Left lobe of liver (tissue), 2 donors: ENCODE measurements around the gene TBR1. TPM values are rescaled to one million over a fixed set of nuclear protein-coding genes. Genes with fewer than 3 reads are reported as not detected.
A peak's percentile ranks its signal among the peaks of the same experiment; 100 is the strongest.

Source experiments
- ATAC-seq: fragments of 200-7000 bp; cut with Tn5 transposase; one replicate; pipeline ENCODE4 v1.9.1; 2020; ENCODE audit warnings: mild to moderate bottlenecking, moderate library complexity
- DNase-seq: peaks from one replicate; pipeline ENCODE4 v3.0.0-alpha.2; 2020; ENCODE audit warnings: low spot score
- total RNA-seq: library from RNA; stranded (reverse); gene quantifications from one replicate; pipeline ENCODE4 v1.2.1, GENCODE V29; 2021
- donor health status: DM: no; HTN: no; CAD: no; lungs with moderate emphysema.
- donor health status: DM: no; HTN: yes; CAD: no.

TBR1 gene
- total RNA-seq, 1 donor from 2014 or later: not detected

DNA sequence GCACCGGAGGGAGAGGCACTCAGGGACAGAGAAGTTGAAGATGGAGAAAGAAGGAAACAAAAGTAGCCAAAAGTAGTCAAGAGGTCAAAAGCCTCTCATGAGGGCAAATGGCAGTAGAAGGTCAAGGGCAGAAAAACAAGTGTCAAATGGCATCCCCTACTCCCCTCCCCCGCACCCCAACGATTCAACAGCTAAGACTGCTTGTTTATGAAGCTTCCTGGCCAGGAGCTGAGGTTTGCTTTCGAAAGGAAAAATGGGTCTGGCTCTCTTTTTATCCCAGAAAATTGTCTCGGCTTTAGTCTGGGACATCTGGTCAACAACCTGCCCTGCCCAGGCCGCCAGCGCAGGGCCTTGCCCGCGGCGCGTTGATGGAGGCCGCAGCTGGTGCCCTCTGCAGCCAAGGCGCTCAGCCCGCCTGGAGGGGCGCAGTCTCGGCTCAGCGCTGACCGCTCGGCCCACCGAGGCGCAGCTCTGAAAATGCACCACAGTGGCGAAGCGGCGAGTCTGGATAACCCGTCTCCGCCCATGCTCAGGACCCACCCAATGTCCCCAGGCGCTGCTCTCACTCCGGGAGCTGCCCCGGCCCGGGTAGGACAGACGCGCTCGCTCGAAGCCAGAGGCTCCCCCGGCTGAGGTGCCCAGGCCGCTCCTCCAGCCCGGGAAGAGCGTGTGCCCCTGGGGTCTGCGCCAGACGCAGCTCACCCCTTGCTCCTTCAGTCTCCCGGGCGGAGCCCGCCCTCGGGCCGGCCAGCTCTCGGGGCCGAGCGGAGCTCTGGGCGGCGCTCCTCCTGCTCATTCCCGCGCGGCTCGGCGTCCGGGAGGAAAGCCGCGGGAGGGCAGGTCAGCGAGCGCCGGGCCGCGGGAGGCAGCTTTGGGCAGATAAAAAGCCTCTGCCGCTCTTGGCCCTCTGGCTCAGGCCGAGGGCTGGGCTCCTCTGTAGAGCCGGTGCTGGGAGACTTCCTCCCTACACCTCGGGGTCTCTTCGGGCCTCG lies 1.8 kb upstream of the TBR1 start:
- DNase-seq: no peak

GRCh38 chr2:161415034-161415986 lies 787 bp upstream of the TBR1 start:
- ATAC-seq: peak; percentile 18
- no peak for DNase-seq

More for the DNA sequence above, 1.8 kb upstream of the TBR1 start:
- ATAC-seq: peak; percentile 86

DNA sequence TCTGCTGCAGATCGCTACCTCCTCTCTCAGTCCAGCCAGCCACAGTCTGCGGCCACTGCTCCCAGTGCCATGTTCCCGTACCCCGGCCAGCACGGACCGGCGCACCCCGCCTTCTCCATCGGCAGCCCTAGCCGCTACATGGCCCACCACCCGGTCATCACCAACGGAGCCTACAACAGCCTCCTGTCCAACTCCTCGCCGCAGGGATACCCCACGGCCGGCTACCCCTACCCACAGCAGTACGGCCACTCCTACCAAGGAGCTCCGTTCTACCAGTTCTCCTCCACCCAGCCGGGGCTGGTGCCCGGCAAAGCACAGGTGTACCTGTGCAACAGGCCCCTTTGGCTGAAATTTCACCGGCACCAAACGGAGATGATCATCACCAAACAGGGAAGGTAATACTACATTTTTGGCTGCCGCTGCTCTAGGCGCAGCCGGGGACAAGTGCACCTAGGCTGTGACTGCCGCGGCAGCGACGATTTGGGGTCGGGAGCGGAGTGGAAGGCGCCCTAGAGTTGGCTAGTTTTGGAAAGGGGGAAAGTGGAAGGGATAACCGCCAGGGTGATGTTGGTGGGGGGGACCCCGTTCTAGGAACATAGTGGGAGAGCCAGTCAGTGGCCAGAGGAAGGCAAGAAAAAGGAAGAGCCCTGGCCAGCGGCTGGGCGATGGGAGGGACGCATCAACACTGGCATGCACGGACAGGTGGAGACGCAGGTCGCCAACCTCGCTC lies 776 bp downstream of the TBR1 start:
- no peak for DNase-seq
- ATAC-seq: no peak

- DNase-seq: no peak
These were observed 1.6 kb downstream of the TBR1 start for GRCh38 chr2:161417438-161418274.

DNA sequence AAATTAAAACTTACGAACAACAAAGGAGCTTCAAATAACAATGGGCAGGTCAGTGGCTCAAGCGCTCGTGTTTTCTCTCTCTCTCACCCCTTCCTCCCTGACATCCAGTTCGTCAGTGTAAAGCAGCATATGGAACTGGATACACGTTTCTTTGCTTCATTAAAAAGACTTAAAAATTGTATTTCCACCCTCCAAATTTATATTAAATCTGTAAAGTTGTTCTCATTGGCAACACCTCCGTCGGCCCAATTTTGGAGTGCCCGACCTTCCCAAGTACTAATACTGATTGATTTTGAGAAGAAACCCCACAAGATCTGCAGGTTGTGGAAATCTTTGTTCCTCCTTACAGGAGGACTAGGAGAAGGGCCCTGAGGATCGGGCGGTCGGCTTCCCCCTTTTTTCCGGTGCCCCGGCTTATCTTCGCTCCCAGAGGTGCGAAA lies 2.2 kb downstream of the TBR1 start:
- DNase-seq (no peak), ATAC-seq (no peak)

More at GRCh38 chr2:161417438-161418274, 1.6 kb downstream of the TBR1 start:
- ATAC-seq: no peak

- no peak for DNase-seq
- ATAC-seq: no peak
These were observed 2.9 kb downstream of the TBR1 start for GRCh38 chr2:161418715-161419637.

GRCh38 chr2:161419638-161420190 lies 3.6 kb downstream of the TBR1 start:
- no peak for ATAC-seq
- no peak for DNase-seq

DNA sequence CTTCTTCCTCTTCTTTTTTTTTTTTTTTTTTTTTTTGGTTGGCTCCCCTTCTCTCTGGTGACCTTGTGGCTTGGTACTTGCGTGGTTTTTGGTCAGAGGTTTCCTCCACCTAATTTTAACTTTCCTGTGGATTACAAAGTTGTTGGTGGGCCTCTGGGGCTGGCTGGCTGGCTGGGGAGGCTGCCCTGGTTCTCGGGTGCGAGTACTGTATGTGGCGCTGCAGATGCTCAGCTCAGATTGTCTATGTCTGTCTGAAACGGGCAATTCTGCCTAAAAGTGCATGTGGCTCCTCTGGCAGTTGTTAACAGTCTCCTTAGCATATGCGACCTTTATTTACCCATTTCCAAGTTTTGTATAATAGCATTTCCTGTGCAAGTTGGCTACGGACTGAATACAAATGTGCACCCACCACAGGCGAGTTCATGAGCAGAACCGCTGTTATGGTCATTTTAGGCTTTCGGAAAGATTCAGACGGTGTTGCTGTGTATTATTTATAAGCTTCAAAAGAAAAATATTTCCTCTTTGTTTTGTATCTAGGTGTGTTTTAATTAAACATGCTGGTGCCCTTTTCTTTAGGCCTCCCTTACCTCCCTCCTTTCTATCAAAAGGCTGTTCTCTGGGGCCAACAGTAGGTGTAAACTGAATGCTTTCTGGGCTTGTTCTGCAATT lies 4.4 kb downstream of the TBR1 start:
- DNase-seq: no peak
- no peak for ATAC-seq

DNA sequence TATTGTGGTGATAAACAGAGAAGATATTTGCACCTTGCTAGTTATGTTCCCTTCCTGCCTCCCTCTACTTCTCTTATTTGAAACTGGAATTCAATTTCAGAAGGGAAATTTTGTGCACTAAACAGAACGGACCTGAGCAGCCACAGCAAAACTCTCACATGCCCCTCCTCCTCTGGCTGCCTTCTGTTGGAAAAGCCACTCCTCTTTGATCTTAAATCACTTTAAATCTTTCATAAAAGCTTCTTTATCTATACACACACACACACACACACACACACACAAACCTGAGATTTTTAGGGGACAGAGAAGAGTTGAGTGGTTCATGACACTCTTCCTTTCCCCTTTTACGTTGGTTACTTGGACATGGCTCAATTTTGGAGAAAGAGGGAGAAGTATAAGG lies 5.6 kb downstream of the TBR1 start:
- ATAC-seq (no peak), DNase-seq (no peak)

- DNase-seq (no peak), ATAC-seq (no peak)
These were observed 6.8 kb downstream of the TBR1 start for GRCh38 chr2:161422816-161423403.

DNA sequence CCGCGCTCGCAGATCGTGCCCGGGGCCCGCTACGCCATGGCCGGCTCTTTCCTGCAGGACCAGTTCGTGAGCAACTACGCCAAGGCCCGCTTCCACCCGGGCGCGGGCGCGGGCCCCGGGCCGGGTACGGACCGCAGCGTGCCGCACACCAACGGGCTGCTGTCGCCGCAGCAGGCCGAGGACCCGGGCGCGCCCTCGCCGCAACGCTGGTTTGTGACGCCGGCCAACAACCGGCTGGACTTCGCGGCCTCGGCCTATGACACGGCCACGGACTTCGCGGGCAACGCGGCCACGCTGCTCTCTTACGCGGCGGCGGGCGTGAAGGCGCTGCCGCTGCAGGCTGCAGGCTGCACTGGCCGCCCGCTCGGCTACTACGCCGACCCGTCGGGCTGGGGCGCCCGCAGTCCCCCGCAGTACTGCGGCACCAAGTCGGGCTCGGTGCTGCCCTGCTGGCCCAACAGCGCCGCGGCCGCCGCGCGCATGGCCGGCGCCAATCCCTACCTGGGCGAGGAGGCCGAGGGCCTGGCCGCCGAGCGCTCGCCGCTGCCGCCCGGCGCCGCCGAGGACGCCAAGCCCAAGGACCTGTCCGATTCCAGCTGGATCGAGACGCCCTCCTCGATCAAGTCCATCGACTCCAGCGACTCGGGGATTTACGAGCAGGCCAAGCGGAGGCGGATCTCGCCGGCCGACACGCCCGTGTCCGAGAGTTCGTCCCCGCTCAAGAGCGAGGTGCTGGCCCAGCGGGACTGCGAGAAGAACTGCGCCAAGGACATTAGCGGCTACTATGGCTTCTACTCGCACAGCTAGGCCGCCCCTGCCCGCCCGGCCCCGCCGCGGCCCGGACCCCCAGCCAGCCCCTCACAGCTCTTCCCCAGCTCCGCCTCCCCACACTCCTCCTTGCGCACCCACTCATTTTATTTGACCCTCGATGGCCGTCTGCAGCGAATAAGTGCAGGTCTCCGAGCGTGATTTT lies 7.6 kb downstream of the TBR1 start:
- ATAC-seq (peak; percentile 60), DNase-seq (no peak)

DNA sequence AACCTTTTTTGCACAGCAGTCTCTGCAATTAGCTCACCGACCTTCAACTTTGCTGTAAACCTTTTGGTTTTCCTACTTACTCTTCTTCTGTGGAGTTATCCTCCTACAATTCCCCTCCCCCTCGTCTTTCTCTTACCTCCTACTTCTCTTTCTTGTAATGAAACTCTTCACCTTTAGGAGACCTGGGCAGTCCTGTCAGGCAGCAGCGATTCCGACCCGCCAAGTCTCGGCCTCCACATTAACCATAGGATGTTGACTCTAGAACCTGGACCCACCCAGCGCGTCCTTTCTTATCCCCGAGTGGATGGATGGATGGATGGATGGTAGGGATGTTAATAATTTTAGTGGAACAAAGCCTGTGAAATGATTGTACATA lies 8.3 kb downstream of the TBR1 start:
- no peak for DNase-seq
- no peak for ATAC-seq

DNA sequence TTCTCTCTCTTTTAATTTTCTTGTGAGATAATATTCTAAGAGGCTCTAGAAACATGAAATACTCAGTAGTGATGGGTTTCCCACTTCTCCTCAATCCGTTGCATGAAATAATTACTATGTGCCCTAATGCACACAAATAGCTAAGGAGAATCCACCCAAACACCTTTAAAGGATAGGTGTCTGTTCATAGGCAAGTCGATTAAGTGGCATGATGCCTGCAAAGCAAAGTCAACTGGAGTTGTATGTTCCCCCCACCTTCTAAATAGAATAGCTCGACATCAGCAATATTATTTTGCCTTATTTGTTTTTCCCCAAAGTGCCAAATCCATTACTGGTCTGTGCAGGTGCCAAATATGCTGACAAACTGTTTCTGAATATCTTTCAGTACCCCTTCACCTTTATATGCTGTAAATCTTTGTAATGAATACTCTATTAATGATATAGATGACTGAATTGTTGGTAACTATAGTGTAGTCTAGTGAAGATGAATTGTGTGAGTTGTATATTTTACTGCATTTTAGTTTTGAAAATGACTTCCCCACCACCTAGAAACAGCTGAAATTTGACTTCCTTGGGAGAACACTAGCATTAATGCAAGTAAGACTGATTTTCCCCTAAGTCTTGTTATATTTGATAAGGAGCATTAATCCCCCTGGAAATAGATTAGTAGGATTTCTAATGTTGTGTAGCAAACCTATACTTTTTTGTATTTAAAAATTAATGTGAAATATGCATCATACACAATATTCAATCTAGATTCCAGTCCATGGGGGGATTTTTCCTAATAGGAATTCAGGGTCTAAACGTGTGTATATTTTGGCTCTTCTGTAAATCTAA lies 9.0 kb downstream of the TBR1 start:
- DNase-seq (no peak), ATAC-seq (no peak)

DNA sequence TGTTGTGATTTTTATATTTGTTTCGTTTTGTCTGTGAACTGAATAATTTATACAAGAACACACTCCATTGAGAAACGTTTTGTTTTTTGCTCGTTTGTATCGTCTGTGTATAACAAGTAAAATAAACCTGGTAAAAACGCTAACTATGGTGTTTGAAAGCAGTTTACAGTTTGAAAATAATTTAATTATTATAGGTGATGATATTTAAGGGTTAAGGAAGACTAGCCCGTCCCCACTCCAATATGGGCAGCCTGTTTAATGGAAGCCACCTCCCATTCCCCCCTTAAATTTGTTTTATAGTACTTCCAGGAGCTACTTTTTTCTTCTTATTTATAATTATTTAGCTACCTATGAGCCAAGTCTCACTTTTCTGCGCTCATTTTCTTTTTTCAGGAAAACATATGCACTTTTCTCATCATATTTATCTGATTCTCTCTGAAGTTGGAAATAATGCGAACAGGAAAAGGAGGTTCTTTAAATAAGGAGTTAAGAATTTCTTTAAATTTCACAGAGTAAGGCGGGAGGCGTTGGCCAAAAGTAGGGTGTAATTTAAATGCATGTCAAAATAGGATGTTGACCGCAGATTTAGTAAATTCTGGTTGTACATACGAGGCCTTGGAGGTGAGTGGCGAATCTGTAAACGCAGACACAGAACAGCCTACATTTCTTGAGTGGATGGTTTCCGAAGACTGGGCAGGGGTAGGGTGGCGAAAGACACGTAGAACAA lies 9.8 kb downstream of the TBR1 start:
- no peak for ATAC-seq

DNA sequence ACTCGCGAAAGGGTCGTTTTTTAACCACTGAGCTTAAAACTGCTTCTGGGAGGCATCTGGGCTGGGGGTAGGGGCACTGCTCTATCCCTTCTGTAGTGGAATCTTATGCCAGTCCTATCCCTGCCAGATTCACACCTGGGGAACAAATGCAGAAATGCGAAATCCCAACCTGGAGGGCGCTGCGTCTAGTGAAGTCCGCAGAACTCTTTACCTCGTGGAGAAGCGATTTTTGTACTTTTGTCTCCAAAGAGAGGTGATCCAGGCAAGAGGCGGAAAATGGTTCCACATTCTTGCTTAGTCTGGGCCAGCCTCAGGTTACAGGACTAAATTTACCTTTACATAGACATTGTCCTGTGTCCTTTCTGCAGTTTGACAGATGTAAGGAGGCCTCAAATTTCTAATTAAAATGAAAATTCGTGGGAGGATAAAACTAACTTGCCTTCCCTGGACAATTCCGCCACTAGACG lies 10.4 kb downstream of the TBR1 start:
- ATAC-seq (no peak), DNase-seq (no peak)

More for the DNA sequence above, 9.8 kb downstream of the TBR1 start:
- DNase-seq: no peak
